ENCODE data around the gene FURIN.

Gene FURIN

GRCh38 chr15:90931828-90932659, 63.7 kb downstream of the FURIN start, which contains the start of gene HDDC3:
TSS of gene HDDC3 (minus strand) at chr15:90932549. CDS start at chr15:90932540, 9 bp downstream.
- H3K4me1 ChIP-seq (ENCODE audit: control insufficient read depth, low read length) = peaks cover 67% of the 10 kb centered on the region
- peaks cover 13% of the 10 kb centered on the region for H3F3A ChIP-seq (ENCODE audit: control insufficient read depth, insufficient read depth)
- H3K27ac ChIP-seq (ENCODE audit: low read depth, low read length) = peak within 1 kb of the TSS; percentile 91
- no peaks in the 10 kb centered on the region for H3K27me3 ChIP-seq (ENCODE audit: control insufficient read depth, low read length)
- H3K36me3 ChIP-seq (ENCODE audit: control insufficient read depth, low read length) = peaks cover 33% of the 10 kb centered on the region
- H3K9me3 ChIP-seq (ENCODE audit: control insufficient read depth, insufficient read depth, low read length) = no peaks in the 10 kb centered on the region
- peaks cover 48% of the 10 kb centered on the region for H3K79me2 ChIP-seq (ENCODE audit: control insufficient read depth, low read length)
- peak within 1 kb of the TSS; percentile 97 for H3K4me2 ChIP-seq (ENCODE audit: low read length)
- H3K4me3 ChIP-seq (ENCODE audit: low read length) = peak within 1 kb of the TSS; percentile 98
- TF ChIP-seq EZH2phosphoT487 (IDR thresholded peaks at IDR 0.05; ENCODE audit: borderline replicate concordance, low read length) = no peak
- peak; percentile 82 for TF ChIP-seq CTCF (IDR thresholded peaks at IDR 0.05; ENCODE audit: low read depth, low read length, poor library complexity, severe bottlenecking)
- no peaks in the 10 kb centered on the region for H3K9me2 ChIP-seq (replicated peaks; ENCODE audit: control insufficient read depth, low read length)
- 0 out of 2 replicates have a peak, but pooled peaks cover 5% of the 10 kb centered on the region for H4K20me1 ChIP-seq (ENCODE audit: control insufficient read depth, insufficient read depth, low read depth, low read length)

- Histone ChIP-seq H3K9me2 (replicated peaks; ENCODE audit: control insufficient read depth, low read length) (no peaks in the 10 kb centered on the region), H3K4me1 (ENCODE audit: control insufficient read depth, low read length) (peaks cover 69% of the 10 kb centered on the region), H3K36me3 (ENCODE audit: control insufficient read depth, low read length) (peaks cover 36% of the 10 kb centered on the region), H4K20me1 (ENCODE audit: control insufficient read depth, insufficient read depth, low read depth, low read length) (0 out of 2 replicates have a peak, but pooled peaks cover 5% of the 10 kb centered on the region), H3K4me2 (ENCODE audit: low read length) (peak overlapping the region; percentile 97), H3K4me3 (ENCODE audit: low read length) (peak overlapping the region; percentile 98), H3K9me3 (ENCODE audit: control insufficient read depth, insufficient read depth, low read length) (no peaks in the 10 kb centered on the region), H3K79me2 (ENCODE audit: control insufficient read depth, low read length) (peaks cover 48% of the 10 kb centered on the region), H3K27ac (ENCODE audit: low read depth, low read length) (peak overlapping the region; percentile 91), H3F3A (ENCODE audit: control insufficient read depth, insufficient read depth) (peaks cover 13% of the 10 kb centered on the region), H3K27me3 (ENCODE audit: control insufficient read depth, low read length) (no peaks in the 10 kb centered on the region)
- TF ChIP-seq CTCF (IDR thresholded peaks at IDR 0.05; ENCODE audit: low read depth, low read length, poor library complexity, severe bottlenecking) = no peak
- no peak for TF ChIP-seq EZH2phosphoT487 (IDR thresholded peaks at IDR 0.05; ENCODE audit: borderline replicate concordance, low read length)
Observed at GRCh38 chr15:90932660-90932991, 64.2 kb downstream of the FURIN start.

Measured in DOHH2 (cell line).